ENCODE measurements around the gene SCAMP5.

SCAMP5 gene

GRCh38 chr15:74958908-74959585, 36.3 kb upstream of the SCAMP5 start:
- intact Hi-C loops (cut with DNase I; ENCODE audit: low total_unique reads): loop anchor here (5.0 to 10.0 kb wide), 2 partner anchors 68 to 324 kb away; no protein-coding TSS in a partner anchor
- TF ChIP-seq, protein P1, sequence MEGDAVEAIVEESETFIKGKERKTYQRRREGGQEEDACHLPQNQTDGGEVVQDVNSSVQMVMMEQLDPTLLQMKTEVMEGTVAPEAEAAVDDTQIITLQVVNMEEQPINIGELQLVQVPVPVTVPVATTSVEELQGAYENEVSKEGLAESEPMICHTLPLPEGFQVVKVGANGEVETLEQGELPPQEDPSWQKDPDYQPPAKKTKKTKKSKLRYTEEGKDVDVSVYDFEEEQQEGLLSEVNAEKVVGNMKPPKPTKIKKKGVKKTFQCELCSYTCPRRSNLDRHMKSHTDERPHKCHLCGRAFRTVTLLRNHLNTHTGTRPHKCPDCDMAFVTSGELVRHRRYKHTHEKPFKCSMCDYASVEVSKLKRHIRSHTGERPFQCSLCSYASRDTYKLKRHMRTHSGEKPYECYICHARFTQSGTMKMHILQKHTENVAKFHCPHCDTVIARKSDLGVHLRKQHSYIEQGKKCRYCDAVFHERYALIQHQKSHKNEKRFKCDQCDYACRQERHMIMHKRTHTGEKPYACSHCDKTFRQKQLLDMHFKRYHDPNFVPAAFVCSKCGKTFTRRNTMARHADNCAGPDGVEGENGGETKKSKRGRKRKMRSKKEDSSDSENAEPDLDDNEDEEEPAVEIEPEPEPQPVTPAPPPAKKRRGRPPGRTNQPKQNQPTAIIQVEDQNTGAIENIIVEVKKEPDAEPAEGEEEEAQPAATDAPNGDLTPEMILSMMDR (IDR thresholded peaks at IDR 0.05): no peak
- H3K36me3 ChIP-seq: no peaks in the 10 kb centered on the region
- H3K9me3 ChIP-seq: no peaks in the 10 kb centered on the region
- no peak for DNase-seq
- peak overlapping the region; percentile 77 to 93 for H3K27ac ChIP-seq
- H3K4me3 ChIP-seq: peak overlapping the region; percentile 60 to 83
- no peaks in the 10 kb centered on the region for H3K27me3 ChIP-seq
- H3K4me1 ChIP-seq: peaks cover 4 to 52% (median 36%) of the 10 kb centered on the region in 4 donors

- Histone ChIP-seq H3K36me3 (no peaks in the 10 kb centered on the region), H3K4me3 (peak overlapping the region; percentile 60 to 83), H3K27me3 (no peaks in the 10 kb centered on the region), H3K9me3 (no peaks in the 10 kb centered on the region), H3K27ac (peak overlapping the region; percentile 77 to 93), H3K4me1 (peaks cover 4 to 48% (median 31%) of the 10 kb centered on the region in 4 donors)
- intact Hi-C loops (cut with DNase I; ENCODE audit: low total_unique reads): loop anchor here (5.0 to 10.0 kb wide), 2 partner anchors 68 to 325 kb away; no protein-coding TSS in a partner anchor
- TF ChIP-seq, protein P1 (IDR thresholded peaks at IDR 0.05): no peak
- no peak for DNase-seq
Observed at GRCh38 chr15:74959586-74959939, 35.8 kb upstream of the SCAMP5 start.

DNA sequence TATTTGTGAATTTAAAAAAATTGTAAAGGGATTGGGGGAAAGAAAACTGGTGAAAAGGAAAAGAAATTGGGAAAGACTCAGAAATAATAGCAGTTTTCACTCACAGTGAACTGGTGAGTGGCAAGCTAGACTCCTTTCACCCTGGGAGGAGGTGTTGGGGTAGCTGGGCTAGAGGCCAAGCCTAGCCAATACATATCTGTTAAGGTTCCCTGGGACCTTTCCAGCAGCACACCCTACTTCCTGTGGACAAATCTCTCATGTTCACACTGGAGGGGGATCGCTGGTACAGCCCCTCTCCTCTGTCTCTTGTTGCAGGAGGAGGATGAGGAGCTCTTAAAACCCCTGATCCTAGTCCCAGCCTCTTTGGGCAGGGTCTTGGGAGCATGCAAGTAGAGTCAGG, 35.1 kb upstream of the SCAMP5 start:
- no peak overlapping the region for H3K27ac ChIP-seq
- intact Hi-C loops (cut with DNase I; ENCODE audit: low total_unique reads): no loop called here
- H3K9me3 ChIP-seq: no peaks in the 10 kb centered on the region
- TF ChIP-seq, protein P1 (IDR thresholded peaks at IDR 0.05): no peak
- no peak for DNase-seq
- H3K4me1 ChIP-seq: peaks cover 4 to 40% (median 24%) of the 10 kb centered on the region in 4 donors
- no peaks in the 10 kb centered on the region for H3K36me3 ChIP-seq
- H3K27me3 ChIP-seq: no peaks in the 10 kb centered on the region
- H3K4me3 ChIP-seq: no peak overlapping the region

GRCh38 chr15:74960995-74961588, 34.3 kb upstream of the SCAMP5 start:
- intact Hi-C loops (cut with DNase I; ENCODE audit: low total_unique reads): no loop called here
- H3K4me3 ChIP-seq: no peak overlapping the region
- TF ChIP-seq, protein P1 (IDR thresholded peaks at IDR 0.05): no peak
- no peaks in the 10 kb centered on the region for H3K27me3 ChIP-seq
- no peaks in the 10 kb centered on the region for H3K36me3 ChIP-seq
- H3K27ac ChIP-seq: no peak overlapping the region
- H3K9me3 ChIP-seq: no peaks in the 10 kb centered on the region
- DNase-seq: no peak
- peaks cover 4 to 32% (median 16%) of the 10 kb centered on the region in 4 donors for H3K4me1 ChIP-seq

- Histone ChIP-seq H3K36me3 (no peaks in the 10 kb centered on the region), H3K4me1 (peaks cover 0 to 28% (median 13%) of the 10 kb centered on the region in 4 donors), H3K4me3 (no peak overlapping the region), H3K9me3 (no peaks in the 10 kb centered on the region), H3K27me3 (no peaks in the 10 kb centered on the region), H3K27ac (no peak overlapping the region)
- TF ChIP-seq, protein P1 (IDR thresholded peaks at IDR 0.05): no peak
- intact Hi-C loops (cut with DNase I; ENCODE audit: low total_unique reads): no loop called here
- no peak for DNase-seq
Observed at GRCh38 chr15:74961616-74962015, 33.7 kb upstream of the SCAMP5 start.

All from tibial artery (tissue), 4 donors.